GM21423 (cell line): ENCODE data around the gene COL4A6.

Source experiments
- ATAC-seq: cut with Tn5 transposase; IDR thresholded peaks from one replicate; pipeline ENCODE4 v1.9.1; 2021; ENCODE audit warnings: mild to moderate bottlenecking, moderate library complexity; ENCODE audit not compliant: unreplicated experiment

Gene COL4A6

GRCh38 chrX:108219949-108220601 is 218.1 kb downstream of the COL4A6 start:
- ATAC-seq, result no peak

GRCh38 chrX:108217876-108218275 is 220.3 kb downstream of the COL4A6 start:
- no peak for ATAC-seq

- no peak for ATAC-seq
Observed at GRCh38 chrX:108216919-108217571, 221.2 kb downstream of the COL4A6 start.

GRCh38 chrX:108216405-108216804 is 221.8 kb downstream of the COL4A6 start:
- ATAC-seq, result no peak

GRCh38 chrX:108211301-108211700 is 226.9 kb downstream of the COL4A6 start:
- no peak for ATAC-seq

- ATAC-seq, result no peak
Observed at GRCh38 chrX:108209006-108209554, 229.1 kb downstream of the COL4A6 start.

GRCh38 chrX:108203540-108203939 is 234.7 kb downstream of the COL4A6 start:
- no peak for ATAC-seq

GRCh38 chrX:108199691-108200090 is 238.5 kb downstream of the COL4A6 start:
- ATAC-seq, result peak; percentile 78

- ATAC-seq, result no peak
Observed at GRCh38 chrX:108199041-108199440, 239.2 kb downstream of the COL4A6 start.

GRCh38 chrX:108198420-108198819 is 239.8 kb downstream of the COL4A6 start:
- ATAC-seq, result no peak

GRCh38 chrX:108186811-108187210 is 251.4 kb downstream of the COL4A6 start:
- ATAC-seq, result no peak

- ATAC-seq, result no peak
Observed at GRCh38 chrX:108178143-108178498, 260.1 kb downstream of the COL4A6 start.

GRCh38 chrX:108177351-108178142 is 260.7 kb downstream of the COL4A6 start:
- no peak for ATAC-seq

- ATAC-seq, result no peak
Observed at GRCh38 chrX:108173874-108174273, 264.3 kb downstream of the COL4A6 start.

- ATAC-seq, result no peak
Observed at GRCh38 chrX:108171671-108172070, 266.6 kb downstream of the COL4A6 start.

GRCh38 chrX:108169768-108170167 is 268.5 kb downstream of the COL4A6 start:
- no peak for ATAC-seq

GRCh38 chrX:108168961-108169740 is 269.1 kb downstream of the COL4A6 start:
- ATAC-seq, result no peak

GRCh38 chrX:108167211-108167872 is 270.9 kb downstream of the COL4A6 start:
- no peak for ATAC-seq

- no peak for ATAC-seq
Observed at GRCh38 chrX:108165383-108166111, 272.7 kb downstream of the COL4A6 start.
